Vagina (tissue), 2 donors: ENCODE data around the gene C2CD4A.

Experiments
- CTCF ChIP-seq, 3 experiments: fragments of 450-650 bp in 2 of 3; fragments of 200-600 bp in 1 of 3; sonication (generic) in 1 of 3; IDR thresholded peaks; one replicate each; pipeline ENCODE4 v1.5.1; 2017 to 2019; ENCODE audit warnings: antibody characterized with exemption in 3 of 3, mild to moderate bottlenecking in 2 of 3, moderate library complexity in 2 of 3
- POLR2A ChIP-seq, 2 donors: fragments of 450-650 bp; IDR thresholded peaks; one replicate each; pipeline ENCODE4 v1.6.1; 2017; ENCODE audit warnings: antibody characterized with exemption in 2 of 2, mild to moderate bottlenecking in 2 of 2, moderate library complexity in 2 of 2
- POLR2AphosphoS5 ChIP-seq, 2 donors: sonication (generic); formaldehyde crosslinking; IDR thresholded peaks; one replicate each; pipeline ENCODE4 v1.9.0; 2017; ENCODE audit warnings: antibody characterized with exemption in 2 of 2, mild to moderate bottlenecking in 2 of 2, low read depth in 1 of 2; ENCODE audit not compliant: insufficient read depth in 1 of 2

DNA sequence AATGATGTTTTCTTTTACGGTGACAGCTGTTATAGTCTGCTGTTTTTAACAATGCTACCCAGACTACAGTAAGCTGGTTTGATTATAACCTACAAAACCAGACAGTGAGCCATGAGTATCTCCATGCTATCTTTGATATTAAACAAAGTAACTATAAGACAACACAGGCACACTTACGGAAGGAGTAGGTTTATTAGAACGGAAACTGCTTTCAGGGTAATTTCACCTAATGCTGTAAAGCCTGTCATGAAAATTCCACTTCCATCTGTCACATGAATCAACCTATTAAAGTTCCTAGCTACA, 39.6 kb upstream of the C2CD4A start:
- TF ChIP-seq CTCF (IDR thresholded peaks at IDR 0.05) (no peak), POLR2A (IDR thresholded peaks at IDR 0.05) (no peak), POLR2AphosphoS5 (IDR thresholded peaks at IDR 0.05; ENCODE audit: insufficient read depth in 1 of 2, low read depth in 1 of 2) (no peak)
